H1 (cell line): ENCODE measurements around the gene OR2T12. TPM values are rescaled to one million over a fixed set of nuclear protein-coding genes. Genes with fewer than 3 reads are reported as not detected.

Source experiments
- CTCF ChIA-PET: fragments of 300-600 bp; sonication (Branson Sonifier 250); formaldehyde crosslinking; loops from one replicate; lab custom pipeline; 2021; ENCODE audit not compliant: partially characterized antibody; lab: Charles Lee
- POLR2A ChIA-PET: fragments of 300-600 bp; sonication (Branson Sonifier 250); formaldehyde crosslinking; loops from one replicate; lab custom pipeline; 2021; ENCODE audit warnings: inconsistent platforms; ENCODE audit not compliant: partially characterized antibody; lab: Charles Lee
- DNase-seq, 2 experiments: peaks; one replicate each; pipeline versions ENCODE4 v3.0.0 to v3.0.0-alpha.2; 2010 to 2022; ENCODE audit warnings: low spot score in 2 of 2, low read depth in 1 of 2, mixed read lengths in 1 of 2
- FAIRE-seq: peaks from 2 replicates; lab custom pipeline; 2011; peaks lifted over from hg19 to GRCh38; lab: Jason Lieb, UNC
- H2AFZ ChIP-seq: 2 replicates; pipeline ENCODE4 v1.8.1; 2012; ENCODE audit warnings: low read length, inconsistent platforms
- H2AK5ac ChIP-seq: 2 replicates; pipeline ENCODE4 v1.6.1; 2013; ENCODE audit warnings: low read depth, low read length
- H2BK120ac ChIP-seq: replicated peaks from 2 replicates; pipeline ENCODE3; 2013; ENCODE audit warnings: low read depth, low read length, inconsistent platforms
- H2BK12ac ChIP-seq: 2 replicates; pipeline ENCODE4 v1.6.1; 2013; ENCODE audit warnings: low read depth, low read length
- H2BK15ac ChIP-seq: 2 replicates; pipeline ENCODE4 v1.6.1; 2013; ENCODE audit warnings: low read length
- H2BK20ac ChIP-seq: 2 replicates; pipeline ENCODE4 v1.6.1; 2013; ENCODE audit warnings: low read length
- H2BK5ac ChIP-seq: 2 replicates; pipeline ENCODE4 v1.6.1; 2013; ENCODE audit warnings: low read depth, low read length
- H3K14ac ChIP-seq: 2 replicates; pipeline ENCODE4 v1.6.1; 2013; ENCODE audit warnings: inconsistent platforms; ENCODE audit not compliant: insufficient read length
- H3K18ac ChIP-seq: 2 replicates; pipeline ENCODE4 v1.6.1; 2013; ENCODE audit warnings: low read length; ENCODE audit errors: extremely low read depth
- H3K23ac ChIP-seq: 2 replicates; pipeline ENCODE4 v1.6.1; 2013; ENCODE audit warnings: inconsistent platforms; ENCODE audit not compliant: insufficient read length
- H3K23me2 ChIP-seq: 2 replicates; pipeline ENCODE4 v1.6.1; 2013; ENCODE audit warnings: low read depth, low read length
- H3K27ac ChIP-seq: 2 replicates; pipeline ENCODE4 v1.6.1; 2011; ENCODE audit warnings: low read depth, low read length, inconsistent platforms
- H3K27me3 ChIP-seq, 4 experiments: replicated peaks in 1 of 4; 1 replicate in 1 of 4; 2 replicates in 3 of 4; pipeline versions ENCODE4 v1.6.1 to v1.8.1; 2011 to 2013; ENCODE audit warnings: low read length in 3 of 4, mild to moderate bottlenecking in 3 of 4, inconsistent platforms in 2 of 4, mixed read lengths in 2 of 4, moderate library complexity in 1 of 4; ENCODE audit not compliant: control insufficient read depth in 3 of 4, insufficient read depth in 3 of 4; ENCODE audit errors: extremely low read depth in 1 of 4
- H3K36me3 ChIP-seq, 4 experiments: 2 replicates each; pipeline versions ENCODE4 v1.6.1 to v1.8.1; 2011 to 2013; ENCODE audit warnings: mild to moderate bottlenecking in 4 of 4, low read length in 3 of 4, moderate library complexity in 2 of 4, control low read depth in 1 of 4, inconsistent platforms in 1 of 4; ENCODE audit not compliant: insufficient read depth in 4 of 4, control insufficient read depth in 2 of 4
- H3K4ac ChIP-seq: replicated peaks from 2 replicates; pipeline ENCODE3; 2013; ENCODE audit warnings: low read length, low read depth, mixed read lengths, inconsistent platforms; ENCODE audit not compliant: insufficient read length
- H3K4me1 ChIP-seq, 4 experiments: replicated peaks in 1 of 4; 1 replicate in 1 of 4; 2 replicates in 3 of 4; pipeline versions ENCODE4 v1.6.1 to v1.8.1; 2011 to 2013; ENCODE audit warnings: low read length in 3 of 4, inconsistent platforms in 2 of 4, mixed read lengths in 1 of 4; ENCODE audit not compliant: insufficient read depth in 4 of 4, control insufficient read depth in 3 of 4
- H3K4me2 ChIP-seq, 2 experiments: 2 replicates each; pipeline versions ENCODE4 v1.6.1 to v1.8.1; 2011 to 2013; ENCODE audit warnings: low read depth in 2 of 2, low read length in 2 of 2, control low read depth in 1 of 2, inconsistent platforms in 1 of 2, mild to moderate bottlenecking in 1 of 2; ENCODE audit not compliant: insufficient read depth in 1 of 2
- H3K4me3 ChIP-seq, 4 experiments: fragments of 200-600, 300-600 bp in 1 of 4; sonication (generic), shearing (Covaris generic), sonication (Bioruptor Twin) in 1 of 4; 2 replicates each; pipeline versions ENCODE4 v1.5.1 to v1.8.1; 2011 to 2016; ENCODE audit warnings: low read length in 4 of 4, low read depth in 3 of 4, control low read depth in 2 of 4, inconsistent platforms in 2 of 4, mild to moderate bottlenecking in 2 of 4, mixed read lengths in 1 of 4, moderate library complexity in 1 of 4; ENCODE audit not compliant: insufficient read depth in 2 of 4; ENCODE audit errors: extremely low read depth in 1 of 4
- H3K56ac ChIP-seq: replicated peaks from 2 replicates; pipeline ENCODE3; 2013; ENCODE audit warnings: low read depth, mild to moderate bottlenecking, mixed read lengths, low read length, inconsistent platforms; ENCODE audit not compliant: insufficient read length
- H3K79me1 ChIP-seq: 2 replicates; pipeline ENCODE4 v1.6.1; 2013; ENCODE audit warnings: low read depth, low read length, control low read depth
- H3K79me2 ChIP-seq, 2 experiments: 2 replicates each; pipeline versions ENCODE4 v1.6.1 to v1.8.1; 2012 to 2013; ENCODE audit warnings: low read length in 2 of 2, mild to moderate bottlenecking in 2 of 2, inconsistent platforms in 1 of 2; ENCODE audit not compliant: insufficient read depth in 2 of 2, control insufficient read depth in 1 of 2
- H3K9ac ChIP-seq, 4 experiments: replicated peaks in 1 of 4; 1 replicate in 1 of 4; 2 replicates in 3 of 4; pipeline versions ENCODE4 v1.6.1 to v1.8.1; 2011 to 2013; ENCODE audit warnings: low read depth in 3 of 4, low read length in 3 of 4, control low read depth in 2 of 4, mild to moderate bottlenecking in 2 of 4, moderate library complexity in 2 of 4, inconsistent platforms in 1 of 4; ENCODE audit errors: extremely low read depth in 1 of 4
- H3K9me3 ChIP-seq, 2 experiments: 2 replicates each; pipeline versions ENCODE4 v1.6.1 to v1.8.1; 2012 to 2013; ENCODE audit warnings: mild to moderate bottlenecking in 2 of 2, moderate library complexity in 2 of 2, control low read depth in 1 of 2, inconsistent platforms in 1 of 2, low read depth in 1 of 2, low read length in 1 of 2, mixed read lengths in 1 of 2; ENCODE audit not compliant: insufficient read depth in 2 of 2
- H4K20me1 ChIP-seq, 2 experiments: replicated peaks in 1 of 2; 2 replicates each; pipeline versions ENCODE3 to v1.8.1; 2011 to 2013; ENCODE audit warnings: inconsistent platforms in 2 of 2, low read length in 2 of 2, mild to moderate bottlenecking in 1 of 2; ENCODE audit not compliant: insufficient read depth in 2 of 2, control insufficient read depth in 1 of 2
- H4K5ac ChIP-seq: 2 replicates; pipeline ENCODE4 v1.6.1; 2013; ENCODE audit warnings: low read length, low read depth, mixed read lengths, inconsistent platforms; ENCODE audit not compliant: insufficient read length
- H4K8ac ChIP-seq: 2 replicates; pipeline ENCODE4 v1.8.0; 2013; ENCODE audit warnings: mild to moderate bottlenecking, moderate library complexity, low read length, inconsistent platforms; ENCODE audit not compliant: insufficient read depth; ENCODE audit errors: extremely low read depth
- H4K91ac ChIP-seq: replicated peaks from 2 replicates; pipeline ENCODE3; 2013; ENCODE audit warnings: low read length, mixed read lengths, inconsistent platforms; ENCODE audit not compliant: insufficient read length
- CBX8 ChIP-seq: fragments of 300-800, 300-1000 bp; sonication (generic); IDR thresholded peaks from 2 replicates; pipeline ENCODE4 v1.7.1; 2016; ENCODE audit warnings: low read depth, low read length, borderline replicate concordance
- EZH2 ChIP-seq: fragments of 200-600 bp; sonication (generic); IDR thresholded peaks from 2 replicates; pipeline ENCODE4 v1.7.1; 2012; ENCODE audit warnings: low read depth, mild to moderate bottlenecking, moderate library complexity, low read length, inconsistent platforms; ENCODE audit not compliant: severe bottlenecking
- POU5F1 ChIP-seq: IDR thresholded peaks from 2 replicates; pipeline ENCODE4 v1.6.1; 2011; ENCODE audit warnings: low read depth, mild to moderate bottlenecking, low read length, moderate library complexity
- WGBS, 2 experiments: shearing (Covaris generic) in 1 of 2; methylation state at CpG; one replicate each; pipeline versions ENCODE4 v1.1.6 to v1.1.7; 2013 to 2015; ENCODE audit warnings: low lambda C conversion rate in 2 of 2, mixed read lengths in 2 of 2, inconsistent platforms in 1 of 2, low coverage in 1 of 2, missing lambda C conversion rate in 1 of 2; ENCODE audit not compliant: insufficient replicate concordance in 2 of 2, insufficient coverage in 1 of 2, insufficient read length in 1 of 2; ENCODE audit errors: extremely low coverage in 1 of 2, missing lambda C conversion rate in 1 of 2; 5-methylcytosine and 5-hydroxymethylcytosine counted together
- polyA plus RNA-seq, 7 experiments: library from polyadenylated mRNA; depleted of rRNA in 3 of 7; stranded (reverse) in 5 of 7; unstranded in 2 of 7; fragments of >200 nt in 5 of 7; fragments of 200-250 nt in 2 of 7; gene quantifications; 1 replicate in 5 of 7; 2 replicates in 1 of 7; 4 replicates in 1 of 7; pipeline versions ENCODE4 v1.2.1 to v1.2.3, GENCODE V29; 2011 to 2013; ENCODE audit warnings: missing spikeins in 2 of 7, mixed read lengths in 2 of 7
- total RNA-seq: library from RNA; stranded (reverse); fragmentation: NEBNext Ultra II Directional; extraction: Animal tissue kit (Norgen Biotek cat#: 25700); gene quantifications from 2 replicates; pipeline ENCODE4 v1.2.1, GENCODE V29; 2021
- TF ChIP-seq, protein P1 (sequence below): IDR thresholded peaks from 2 replicates; pipeline ENCODE4 v1.6.1; 2012; ENCODE audit warnings: low read length, inconsistent platforms

Gene OR2T12
- total and polyA plus RNA-seq, 2 of the 8 experiments (the other 6 are each of a cell fraction or from before 2014, with no cell fraction given), result not detected

DNA sequence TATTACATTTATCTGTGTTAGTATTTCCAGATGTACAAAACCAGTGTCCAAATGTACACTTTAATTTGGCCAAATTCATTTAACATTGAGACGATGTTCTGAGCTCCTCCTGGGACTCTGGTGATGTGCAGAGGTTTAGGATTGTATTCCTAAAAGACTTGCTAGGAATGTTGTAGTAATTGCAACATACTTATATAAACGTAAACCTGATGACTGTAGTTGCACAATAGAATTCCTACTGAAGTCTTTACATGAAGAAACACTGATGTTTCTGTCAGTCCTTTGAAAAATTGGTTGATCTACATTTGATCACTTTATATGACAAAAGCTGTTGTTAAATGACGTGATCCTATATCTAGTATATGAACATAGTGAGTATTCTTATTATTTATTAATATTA is 40.2 kb upstream of the OR2T12 start:
- Histone ChIP-seq H2BK5ac (no peak overlapping the region), H3K79me1 (no peaks in the 10 kb centered on the region), H2BK12ac (no peak overlapping the region), H2BK20ac (no peak overlapping the region), H3K56ac (no peak overlapping the region), H3K4me2 (no peak overlapping the region), H3K9me3 (peaks cover 32 to 51% of the 10 kb centered on the region in 2 experiments), H3K23me2 (no peaks in the 10 kb centered on the region), H3K4me3 (no peak overlapping the region), H3K27me3 (no peaks in the 10 kb centered on the region), H2AFZ (no peak overlapping the region), H4K20me1 (no peaks in the 10 kb centered on the region), H3K36me3 (no peaks in the 10 kb centered on the region), H3K9ac (no peak overlapping the region), H2BK120ac (no peak overlapping the region), H3K14ac (no peak overlapping the region), H3K4ac (no peak overlapping the region), H3K4me1 (no peaks in the 10 kb centered on the region), H3K27ac (no peak overlapping the region), H2BK15ac (no peak overlapping the region), H4K8ac (no peak overlapping the region), H4K91ac (no peak overlapping the region), H2AK5ac (no peak overlapping the region), H4K5ac (no peak overlapping the region), H3K18ac (no peak overlapping the region), H3K79me2 (no peaks in the 10 kb centered on the region), H3K23ac (no peak overlapping the region)
- DNase-seq, result no peak
- CTCF ChIA-PET, result no interaction called here
- TF ChIP-seq, protein P1, sequence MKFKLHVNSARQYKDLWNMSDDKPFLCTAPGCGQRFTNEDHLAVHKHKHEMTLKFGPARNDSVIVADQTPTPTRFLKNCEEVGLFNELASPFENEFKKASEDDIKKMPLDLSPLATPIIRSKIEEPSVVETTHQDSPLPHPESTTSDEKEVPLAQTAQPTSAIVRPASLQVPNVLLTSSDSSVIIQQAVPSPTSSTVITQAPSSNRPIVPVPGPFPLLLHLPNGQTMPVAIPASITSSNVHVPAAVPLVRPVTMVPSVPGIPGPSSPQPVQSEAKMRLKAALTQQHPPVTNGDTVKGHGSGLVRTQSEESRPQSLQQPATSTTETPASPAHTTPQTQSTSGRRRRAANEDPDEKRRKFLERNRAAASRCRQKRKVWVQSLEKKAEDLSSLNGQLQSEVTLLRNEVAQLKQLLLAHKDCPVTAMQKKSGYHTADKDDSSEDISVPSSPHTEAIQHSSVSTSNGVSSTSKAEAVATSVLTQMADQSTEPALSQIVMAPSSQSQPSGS, result no peak
- TF ChIP-seq POU5F1 (no peak), CBX8 (no peak), EZH2 (no peak)
- POLR2A ChIA-PET, result no interaction called here
- no peak for FAIRE-seq
- 45% methylated on average over 3 of the region's 3 CpGs; no CpG with 5 or more reads in 1 of the 2 experiments for WGBS, 2 experiments
